NT2/D1 (cell line): ENCODE data around the gene CCDC120.

ENCODE experiments used
- SUZ12 ChIP-seq: IDR thresholded peaks from 2 replicates; pipeline ENCODE4 v1.6.1; 2011; ENCODE audit not compliant: insufficient read length, insufficient read depth; ENCODE audit errors: extremely low read depth
- YY1 ChIP-seq: IDR thresholded peaks from 2 replicates; pipeline ENCODE4 v1.6.1; 2011; ENCODE audit not compliant: insufficient read length, insufficient read depth
- ZNF274 ChIP-seq: IDR thresholded peaks from 2 replicates; pipeline ENCODE4 v1.6.1; 2011; ENCODE audit warnings: mild to moderate bottlenecking, low read depth, low read length

DNA sequence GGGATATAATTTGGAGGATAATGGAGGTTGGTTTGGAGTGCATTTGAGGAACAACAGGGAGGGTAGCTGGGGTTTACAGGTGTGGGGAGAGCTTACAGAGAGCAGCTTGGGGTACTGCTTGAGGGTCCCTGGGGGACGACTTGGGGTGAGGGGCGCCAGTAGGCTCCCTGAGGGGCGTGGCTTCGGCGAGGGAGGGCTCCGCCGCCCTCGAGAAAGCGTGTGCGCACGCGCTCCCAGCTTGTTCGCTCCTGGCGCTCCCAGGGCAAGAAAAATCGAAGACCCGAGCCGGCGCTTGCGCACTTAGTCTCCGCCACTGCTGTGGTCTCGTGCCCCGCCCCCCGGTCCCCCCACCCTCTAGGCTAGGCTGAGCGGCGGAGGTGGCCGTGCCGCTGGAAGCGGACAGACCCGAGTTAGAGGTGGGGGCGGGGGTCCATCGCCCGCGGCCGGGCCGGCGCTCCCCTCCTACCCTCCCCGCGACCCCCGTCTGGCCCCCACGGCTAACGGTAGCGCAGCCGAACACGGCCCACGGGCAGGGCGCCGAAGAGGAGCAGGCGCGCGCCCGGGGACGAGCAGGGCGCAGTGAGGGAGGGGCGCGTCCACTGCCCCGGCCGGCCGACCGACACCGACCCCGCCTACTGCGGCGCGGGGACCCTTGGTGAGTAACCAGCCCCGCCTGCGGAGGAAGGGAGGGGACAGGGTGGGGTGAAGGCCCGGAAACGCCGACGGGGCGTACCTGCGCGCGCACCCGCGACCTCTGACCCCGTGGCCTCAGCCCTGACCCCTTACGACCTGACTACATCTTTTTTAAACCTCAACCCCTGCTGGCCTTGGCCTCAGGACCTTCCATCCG, 5.4 kb upstream of the CCDC120 start:
- no peak for TF ChIP-seq ZNF274
- TF ChIP-seq YY1, result no peak
- no peak for TF ChIP-seq SUZ12
